ENCODE data around the gene RPL7A.

Gene RPL7A

GRCh38 chr9:133397370-133397769 is 49.4 kb downstream of the RPL7A start:
- no peak overlapping the region for H3K4me3 ChIP-seq (ENCODE audit: low read length)
- DNase-seq (ENCODE audit: low read depth) = no peak
- TF ChIP-seq CTCF (conservative IDR thresholded peaks at IDR 0.05; ENCODE audit: low read length) = no peak

- no peak for DNase-seq (ENCODE audit: low read depth)
- no peak for TF ChIP-seq CTCF (conservative IDR thresholded peaks at IDR 0.05; ENCODE audit: low read length)
- H3K4me3 ChIP-seq (ENCODE audit: low read length) = no peak overlapping the region
Observed at GRCh38 chr9:133397895-133398294, 49.9 kb downstream of the RPL7A start.

GRCh38 chr9:133400292-133400691 is 52.3 kb downstream of the RPL7A start:
- no peak overlapping the region for H3K4me3 ChIP-seq (ENCODE audit: low read length)
- no peak for DNase-seq (ENCODE audit: low read depth)
- TF ChIP-seq CTCF (conservative IDR thresholded peaks at IDR 0.05; ENCODE audit: low read length) = no peak
